C4-2B (cell line): ENCODE measurements around the gene FOXJ2.

Experiments
- ZFX ChIP-seq: fragments of 450-650 bp; IDR thresholded peaks from 2 replicates; pipeline ENCODE4 v1.6.1; 2017
- TF ChIP-seq, protein P1 (sequence below): fragments of 450-650 bp; conservative IDR thresholded peaks from 2 replicates; pipeline ENCODE4 v1.5.1; 2017; ENCODE audit warnings: mild to moderate bottlenecking

GRCh38 chr12:8078916-8079315 is 46.4 kb downstream of the FOXJ2 start:
- TF ChIP-seq, protein P1, sequence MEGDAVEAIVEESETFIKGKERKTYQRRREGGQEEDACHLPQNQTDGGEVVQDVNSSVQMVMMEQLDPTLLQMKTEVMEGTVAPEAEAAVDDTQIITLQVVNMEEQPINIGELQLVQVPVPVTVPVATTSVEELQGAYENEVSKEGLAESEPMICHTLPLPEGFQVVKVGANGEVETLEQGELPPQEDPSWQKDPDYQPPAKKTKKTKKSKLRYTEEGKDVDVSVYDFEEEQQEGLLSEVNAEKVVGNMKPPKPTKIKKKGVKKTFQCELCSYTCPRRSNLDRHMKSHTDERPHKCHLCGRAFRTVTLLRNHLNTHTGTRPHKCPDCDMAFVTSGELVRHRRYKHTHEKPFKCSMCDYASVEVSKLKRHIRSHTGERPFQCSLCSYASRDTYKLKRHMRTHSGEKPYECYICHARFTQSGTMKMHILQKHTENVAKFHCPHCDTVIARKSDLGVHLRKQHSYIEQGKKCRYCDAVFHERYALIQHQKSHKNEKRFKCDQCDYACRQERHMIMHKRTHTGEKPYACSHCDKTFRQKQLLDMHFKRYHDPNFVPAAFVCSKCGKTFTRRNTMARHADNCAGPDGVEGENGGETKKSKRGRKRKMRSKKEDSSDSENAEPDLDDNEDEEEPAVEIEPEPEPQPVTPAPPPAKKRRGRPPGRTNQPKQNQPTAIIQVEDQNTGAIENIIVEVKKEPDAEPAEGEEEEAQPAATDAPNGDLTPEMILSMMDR, result no peak
- TF ChIP-seq ZFX, result no peak
